ENCODE data around the gene ABHD17C. TPM values are rescaled to one million over a fixed set of nuclear protein-coding genes. Genes with fewer than 3 reads are reported as not detected.
A peak's percentile ranks its signal among the peaks of the same experiment; 100 is the strongest.

ABHD17C gene
- total and polyA plus RNA-seq, 12 donors: 1.9 to 9.9 (median 5.3) TPM

DNA sequence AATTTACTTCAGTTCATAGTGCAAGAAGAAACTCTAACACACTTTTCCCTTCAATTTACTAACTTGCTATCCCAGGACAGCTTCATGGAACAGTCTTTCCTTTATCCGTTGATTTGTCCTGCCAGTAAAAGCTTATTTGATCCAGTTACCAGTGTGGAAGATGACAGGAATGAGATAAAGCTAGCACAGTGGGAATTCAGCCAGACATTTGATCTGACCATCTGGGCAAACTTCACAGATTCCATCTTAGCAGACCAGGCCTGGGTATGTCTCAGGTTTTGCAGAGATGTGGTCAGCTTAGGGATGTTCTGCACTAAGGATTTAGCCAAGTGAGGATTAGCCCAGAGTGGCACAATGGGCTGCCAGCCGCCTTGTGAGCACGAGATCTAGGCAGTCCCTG is 103.8 kb downstream of the ABHD17C start:
- TF ChIP-seq, protein P1, sequence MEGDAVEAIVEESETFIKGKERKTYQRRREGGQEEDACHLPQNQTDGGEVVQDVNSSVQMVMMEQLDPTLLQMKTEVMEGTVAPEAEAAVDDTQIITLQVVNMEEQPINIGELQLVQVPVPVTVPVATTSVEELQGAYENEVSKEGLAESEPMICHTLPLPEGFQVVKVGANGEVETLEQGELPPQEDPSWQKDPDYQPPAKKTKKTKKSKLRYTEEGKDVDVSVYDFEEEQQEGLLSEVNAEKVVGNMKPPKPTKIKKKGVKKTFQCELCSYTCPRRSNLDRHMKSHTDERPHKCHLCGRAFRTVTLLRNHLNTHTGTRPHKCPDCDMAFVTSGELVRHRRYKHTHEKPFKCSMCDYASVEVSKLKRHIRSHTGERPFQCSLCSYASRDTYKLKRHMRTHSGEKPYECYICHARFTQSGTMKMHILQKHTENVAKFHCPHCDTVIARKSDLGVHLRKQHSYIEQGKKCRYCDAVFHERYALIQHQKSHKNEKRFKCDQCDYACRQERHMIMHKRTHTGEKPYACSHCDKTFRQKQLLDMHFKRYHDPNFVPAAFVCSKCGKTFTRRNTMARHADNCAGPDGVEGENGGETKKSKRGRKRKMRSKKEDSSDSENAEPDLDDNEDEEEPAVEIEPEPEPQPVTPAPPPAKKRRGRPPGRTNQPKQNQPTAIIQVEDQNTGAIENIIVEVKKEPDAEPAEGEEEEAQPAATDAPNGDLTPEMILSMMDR (IDR thresholded peaks at IDR 0.05): no peak
- no peak for TF ChIP-seq POLR2A (IDR thresholded peaks at IDR 0.05)
- WGBS, 4 donors: 78 to 83% (median 81%) methylated on average over 3 of the region's 3 CpGs
- intact Hi-C loops (cut with DNase I): no loop called here

DNA sequence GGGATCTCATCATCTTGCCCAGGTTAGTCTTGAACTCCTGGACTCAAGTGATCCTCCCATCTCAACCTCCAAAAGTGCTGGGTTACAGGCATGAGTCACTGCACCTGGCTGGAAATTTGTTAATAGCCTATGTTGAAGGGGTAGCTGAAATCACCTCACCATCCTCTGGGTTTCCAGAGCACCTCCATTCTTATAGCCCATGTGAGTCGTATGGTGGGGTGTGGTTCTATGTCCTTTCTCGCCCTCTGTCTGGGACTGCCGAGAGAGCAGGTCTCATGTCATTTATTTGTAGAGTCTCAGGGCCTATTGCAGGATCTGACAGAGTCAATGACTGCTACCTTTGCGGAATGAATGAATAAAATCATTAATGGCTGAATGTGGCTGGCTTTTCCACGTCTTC is 105.0 kb downstream of the ABHD17C start:
- 76 to 87% (median 81%) methylated on average over 5 of the region's 5 CpGs for WGBS, 4 donors
- Histone ChIP-seq H3K4me1 (replicated peaks in 1 of 2) (no peaks in the 10 kb centered on the region), H3K27ac (no peak overlapping the region), H3K27me3 (no peaks in the 10 kb centered on the region), H3K4me3 (no peak overlapping the region), H3K36me3 (replicated peaks in 1 of 2) (no peaks in the 10 kb centered on the region), H3K9me3 (replicated peaks in 1 of 3) (no peaks in the 10 kb centered on the region)
- DNase-seq: no peak
- no peak for TF ChIP-seq POLR2A (IDR thresholded peaks at IDR 0.05)
- TF ChIP-seq, protein P1 (IDR thresholded peaks at IDR 0.05): no peak
- intact Hi-C loops (cut with DNase I): no loop called here

More for the DNA sequence above, 103.8 kb downstream of the ABHD17C start:
- Histone ChIP-seq H3K4me1 (replicated peaks in 1 of 2) (no peaks in the 10 kb centered on the region), H3K4me3 (no peak overlapping the region), H3K36me3 (replicated peaks in 1 of 2) (no peaks in the 10 kb centered on the region), H3K9me3 (replicated peaks in 1 of 3) (no peaks in the 10 kb centered on the region), H3K27me3 (no peaks in the 10 kb centered on the region), H3K27ac (no peak overlapping the region)
- no peak for DNase-seq

DNA sequence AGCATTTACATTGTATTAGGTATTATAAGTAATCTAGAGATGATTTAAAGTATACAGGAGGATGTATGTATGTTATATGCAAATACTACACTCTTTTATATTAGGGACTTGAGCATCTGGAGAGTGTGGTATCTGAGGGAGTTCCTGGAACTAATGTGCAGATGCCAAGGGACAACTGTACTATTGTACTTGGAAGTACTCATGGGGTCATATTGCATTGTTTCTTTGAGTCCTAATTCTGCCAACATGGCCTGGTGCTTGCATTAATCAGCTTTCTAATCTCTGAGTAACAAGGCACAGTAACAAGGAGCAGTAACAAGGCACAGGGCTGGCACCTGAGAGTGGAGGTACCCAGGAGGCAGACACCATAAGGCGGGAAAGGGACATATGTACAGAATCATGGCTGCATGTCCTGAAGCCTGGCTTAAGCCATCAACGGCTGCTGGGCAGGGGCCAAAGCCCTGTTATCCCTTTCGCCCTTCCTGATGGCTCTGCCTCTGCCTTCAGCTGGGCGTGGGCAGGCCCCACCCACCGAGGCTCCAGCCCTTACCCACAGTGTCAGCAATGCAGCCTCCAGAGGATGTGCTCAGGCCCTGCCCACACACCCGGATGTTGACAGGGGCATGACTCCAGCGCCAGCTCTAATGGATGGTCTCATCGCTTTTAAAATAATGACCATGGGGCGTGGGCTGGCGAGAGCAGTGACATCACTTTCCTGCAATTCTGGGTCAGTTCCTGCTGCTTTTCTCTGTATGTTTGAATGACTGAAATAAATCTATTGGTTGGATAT is 107.0 kb downstream of the ABHD17C start:
- WGBS, 4 donors: 47 to 62% (median 54%) methylated on average over 6 to 10 of the region's 10 CpGs

More for the DNA sequence above, 107.0 kb downstream of the ABHD17C start:
- intact Hi-C loops (cut with DNase I): no loop called here
- no peak overlapping the region for H3K27ac ChIP-seq
- no peaks in the 10 kb centered on the region for H3K4me1 ChIP-seq (replicated peaks in 1 of 2)
- no peak overlapping the region for H3K4me3 ChIP-seq
- no peak for TF ChIP-seq POLR2A (IDR thresholded peaks at IDR 0.05)
- TF ChIP-seq, protein P1 (IDR thresholded peaks at IDR 0.05): no peak
- no peaks in the 10 kb centered on the region for H3K36me3 ChIP-seq (replicated peaks in 1 of 2)
- DNase-seq: peak in 2 of 7 donors; percentile 7 to 33
- H3K9me3 ChIP-seq (replicated peaks in 1 of 3): no peaks in the 10 kb centered on the region
- H3K27me3 ChIP-seq: no peaks in the 10 kb centered on the region

Data from adrenal gland (tissue), 12 donors.